A673 (cell line): Measurements from ENCODE around the gene STAG1.

ENCODE experiments used
- EZH2 ChIP-seq: fragments of 200-600 bp; sonication (generic); IDR thresholded peaks from 2 replicates; pipeline ENCODE4 v1.6.1; 2017; ENCODE audit warnings: borderline replicate concordance, low read depth, mild to moderate bottlenecking, mixed read lengths, antibody characterized with exemption, low read length; ENCODE audit not compliant: poor library complexity, severe bottlenecking
- TF ChIP-seq, protein P1 (sequence below): fragments of 300-800, 200-600 bp; sonication (generic); conservative IDR thresholded peaks from 2 replicates; pipeline ENCODE4 v1.5.1; 2017; ENCODE audit warnings: low read depth, mild to moderate bottlenecking, antibody characterized with exemption, low read length, moderate library complexity, mixed read lengths

DNA sequence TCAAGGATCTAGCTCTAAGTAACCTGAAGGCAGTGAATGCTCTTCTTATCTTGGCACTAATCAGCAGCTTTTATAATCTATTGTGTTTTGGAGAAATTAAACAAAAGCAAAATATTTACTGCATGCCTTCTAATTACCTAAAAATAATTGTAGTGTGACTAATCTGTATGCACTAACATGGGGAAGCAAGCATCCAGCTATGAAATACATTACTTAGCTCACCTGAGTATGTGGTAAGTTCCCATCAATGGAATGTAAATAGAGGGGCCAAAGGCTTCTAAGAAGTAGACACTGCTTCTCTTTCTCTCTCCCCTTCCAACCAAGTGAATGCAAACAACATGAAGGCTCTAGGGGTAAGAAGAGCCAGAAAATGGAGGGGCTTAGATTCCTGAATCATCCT, 165.6 kb downstream of the STAG1 start:
- TF ChIP-seq, protein P1, sequence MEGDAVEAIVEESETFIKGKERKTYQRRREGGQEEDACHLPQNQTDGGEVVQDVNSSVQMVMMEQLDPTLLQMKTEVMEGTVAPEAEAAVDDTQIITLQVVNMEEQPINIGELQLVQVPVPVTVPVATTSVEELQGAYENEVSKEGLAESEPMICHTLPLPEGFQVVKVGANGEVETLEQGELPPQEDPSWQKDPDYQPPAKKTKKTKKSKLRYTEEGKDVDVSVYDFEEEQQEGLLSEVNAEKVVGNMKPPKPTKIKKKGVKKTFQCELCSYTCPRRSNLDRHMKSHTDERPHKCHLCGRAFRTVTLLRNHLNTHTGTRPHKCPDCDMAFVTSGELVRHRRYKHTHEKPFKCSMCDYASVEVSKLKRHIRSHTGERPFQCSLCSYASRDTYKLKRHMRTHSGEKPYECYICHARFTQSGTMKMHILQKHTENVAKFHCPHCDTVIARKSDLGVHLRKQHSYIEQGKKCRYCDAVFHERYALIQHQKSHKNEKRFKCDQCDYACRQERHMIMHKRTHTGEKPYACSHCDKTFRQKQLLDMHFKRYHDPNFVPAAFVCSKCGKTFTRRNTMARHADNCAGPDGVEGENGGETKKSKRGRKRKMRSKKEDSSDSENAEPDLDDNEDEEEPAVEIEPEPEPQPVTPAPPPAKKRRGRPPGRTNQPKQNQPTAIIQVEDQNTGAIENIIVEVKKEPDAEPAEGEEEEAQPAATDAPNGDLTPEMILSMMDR = no peak
- TF ChIP-seq EZH2 = no peak
